Ovary (tissue), 3 donors: ENCODE data around the gene HOXC13.

Source experiments
- EP300 ChIP-seq: sonication (generic); formaldehyde crosslinking; IDR thresholded peaks from one replicate; pipeline ENCODE4 v1.6.1; 2017; ENCODE audit warnings: antibody characterized with exemption
- POLR2A ChIP-seq: fragments of 450-650 bp; IDR thresholded peaks from one replicate; pipeline ENCODE4 v1.6.1; 2017; ENCODE audit warnings: antibody characterized with exemption, mild to moderate bottlenecking, moderate library complexity
- TF ChIP-seq, protein P1 (sequence below), 3 donors: fragments of 450-650 bp in 2 of 3; fragments of 200-600 bp in 1 of 3; IDR thresholded peaks; one replicate each; pipeline versions ENCODE4 v1.5.1 to v1.8.0; 2016 to 2022; ENCODE audit warnings: antibody characterized with exemption in 3 of 3, mild to moderate bottlenecking in 1 of 3
- donor health status: DM: no; HTN: no; CAD: no.

DNA sequence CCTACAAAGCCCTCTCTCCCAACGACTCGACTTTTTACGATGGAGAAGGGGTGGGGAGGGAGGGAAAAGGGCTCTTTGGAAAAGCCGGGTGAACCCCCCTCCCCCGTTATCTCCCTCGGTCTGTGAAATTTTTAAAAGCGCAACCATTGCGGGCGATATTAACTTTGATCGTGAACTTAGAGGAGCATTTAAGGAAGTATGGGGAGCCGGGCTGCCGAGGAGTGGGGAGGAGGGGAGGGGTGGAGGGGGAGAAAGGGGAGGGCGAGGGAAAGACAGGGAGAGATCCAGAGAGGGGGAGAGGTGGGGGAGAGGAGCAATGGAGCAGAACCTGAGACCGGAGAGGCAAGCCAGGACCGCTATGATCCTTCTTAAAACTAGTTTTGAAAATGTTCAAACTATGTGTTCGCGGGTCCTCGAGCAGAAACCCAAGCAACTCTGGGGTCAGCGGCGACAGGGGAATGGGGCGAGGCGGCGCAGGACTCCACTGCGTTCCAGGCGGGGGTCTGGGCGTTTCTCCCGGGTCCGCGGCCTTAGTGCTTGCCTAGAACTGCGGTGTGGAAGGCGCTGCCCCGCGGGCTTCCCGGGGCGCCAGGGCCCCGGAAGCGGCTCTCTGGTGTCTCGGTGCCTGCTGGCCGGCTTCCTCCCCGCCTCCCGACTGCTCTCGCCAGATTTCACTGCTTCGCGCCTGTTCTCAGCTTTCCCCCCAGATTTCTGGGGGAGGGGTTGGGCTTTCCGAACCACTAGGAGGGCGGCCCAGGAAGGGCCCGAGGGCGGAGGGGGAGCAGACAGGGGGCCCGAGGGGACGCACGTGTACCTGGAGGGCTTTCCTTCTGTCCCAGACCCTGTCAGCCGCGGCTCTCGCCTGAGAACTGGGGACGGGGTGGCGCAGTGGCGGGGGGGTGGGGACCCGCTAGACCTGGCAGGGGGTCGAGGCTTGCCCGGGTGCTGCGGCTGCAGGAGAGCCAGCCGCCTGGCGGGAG, 35.7 kb downstream of the HOXC13 start, which contains the start of gene HOTAIR:
- TF ChIP-seq, protein P1, sequence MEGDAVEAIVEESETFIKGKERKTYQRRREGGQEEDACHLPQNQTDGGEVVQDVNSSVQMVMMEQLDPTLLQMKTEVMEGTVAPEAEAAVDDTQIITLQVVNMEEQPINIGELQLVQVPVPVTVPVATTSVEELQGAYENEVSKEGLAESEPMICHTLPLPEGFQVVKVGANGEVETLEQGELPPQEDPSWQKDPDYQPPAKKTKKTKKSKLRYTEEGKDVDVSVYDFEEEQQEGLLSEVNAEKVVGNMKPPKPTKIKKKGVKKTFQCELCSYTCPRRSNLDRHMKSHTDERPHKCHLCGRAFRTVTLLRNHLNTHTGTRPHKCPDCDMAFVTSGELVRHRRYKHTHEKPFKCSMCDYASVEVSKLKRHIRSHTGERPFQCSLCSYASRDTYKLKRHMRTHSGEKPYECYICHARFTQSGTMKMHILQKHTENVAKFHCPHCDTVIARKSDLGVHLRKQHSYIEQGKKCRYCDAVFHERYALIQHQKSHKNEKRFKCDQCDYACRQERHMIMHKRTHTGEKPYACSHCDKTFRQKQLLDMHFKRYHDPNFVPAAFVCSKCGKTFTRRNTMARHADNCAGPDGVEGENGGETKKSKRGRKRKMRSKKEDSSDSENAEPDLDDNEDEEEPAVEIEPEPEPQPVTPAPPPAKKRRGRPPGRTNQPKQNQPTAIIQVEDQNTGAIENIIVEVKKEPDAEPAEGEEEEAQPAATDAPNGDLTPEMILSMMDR (IDR thresholded peaks at IDR 0.05), result no peak
- TF ChIP-seq POLR2A, result no peak
- TF ChIP-seq EP300, result no peak
